HEK293T (cell line): ENCODE results near the gene AOPEP.

Experiments used
- BHLHE40 ChIP-seq: fragments of 450-650 bp; IDR thresholded peaks from 2 replicates; pipeline ENCODE4 v1.6.1; 2016; ENCODE audit warnings: mild to moderate bottlenecking, moderate library complexity, borderline replicate concordance
- FOXA1 ChIP-seq: fragments of 450-650 bp; IDR thresholded peaks from 2 replicates; pipeline ENCODE4 v1.6.1; 2016; ENCODE audit warnings: mild to moderate bottlenecking
- FOXK2 ChIP-seq: fragments of 450-650 bp; IDR thresholded peaks from 2 replicates; pipeline ENCODE4 v1.6.1; 2016; ENCODE audit warnings: mild to moderate bottlenecking
- HDGF ChIP-seq: fragments of 450-650 bp; IDR thresholded peaks from 2 replicates; pipeline ENCODE4 v1.6.1; 2017; ENCODE audit warnings: antibody characterized with exemption, borderline replicate concordance
- NFRKB ChIP-seq: fragments of 450-650 bp; IDR thresholded peaks from 2 replicates; pipeline ENCODE4 v1.6.1; 2016; ENCODE audit warnings: mild to moderate bottlenecking, moderate library complexity
- TF ChIP-seq, protein P1 (sequence below): fragments of 450-650 bp; IDR thresholded peaks from 2 replicates; pipeline ENCODE4 v1.6.1; 2016

DNA sequence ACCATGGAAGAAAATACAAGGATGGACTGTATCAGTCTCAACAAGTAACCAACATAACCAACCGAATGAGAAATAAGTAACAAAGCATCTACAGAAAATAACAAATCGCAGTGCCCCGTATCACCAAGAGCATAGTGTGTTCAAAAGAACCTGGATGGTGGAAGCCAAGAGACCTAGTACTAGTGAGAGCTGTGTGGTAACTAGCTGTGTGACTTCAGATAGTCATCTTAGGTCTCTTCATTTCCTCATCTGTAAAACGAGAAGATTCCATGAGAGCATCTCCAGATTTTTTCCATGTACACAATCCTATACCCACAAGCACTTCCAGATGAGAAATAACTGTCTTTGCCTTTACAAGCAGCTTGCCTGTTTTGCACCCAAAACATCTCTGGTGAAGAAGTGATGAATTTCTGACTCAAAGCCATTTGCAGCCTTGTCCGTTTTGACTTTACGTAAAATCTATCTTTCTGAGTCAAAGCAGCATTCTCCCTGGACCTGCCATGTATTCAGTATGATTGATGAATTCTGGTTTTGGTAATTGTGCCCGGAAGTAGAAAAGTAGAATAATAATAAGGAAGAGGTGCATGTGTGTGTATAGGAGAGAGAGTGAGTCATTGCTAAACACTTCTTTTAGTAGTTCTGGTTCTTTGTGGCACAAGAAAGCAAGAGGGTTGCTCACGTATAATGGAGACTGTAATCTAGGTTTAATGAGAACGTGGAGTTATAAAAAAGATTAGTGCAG lies 41.0 kb downstream of the AOPEP start:
- TF ChIP-seq FOXK2 = no peak
- TF ChIP-seq, protein P1, sequence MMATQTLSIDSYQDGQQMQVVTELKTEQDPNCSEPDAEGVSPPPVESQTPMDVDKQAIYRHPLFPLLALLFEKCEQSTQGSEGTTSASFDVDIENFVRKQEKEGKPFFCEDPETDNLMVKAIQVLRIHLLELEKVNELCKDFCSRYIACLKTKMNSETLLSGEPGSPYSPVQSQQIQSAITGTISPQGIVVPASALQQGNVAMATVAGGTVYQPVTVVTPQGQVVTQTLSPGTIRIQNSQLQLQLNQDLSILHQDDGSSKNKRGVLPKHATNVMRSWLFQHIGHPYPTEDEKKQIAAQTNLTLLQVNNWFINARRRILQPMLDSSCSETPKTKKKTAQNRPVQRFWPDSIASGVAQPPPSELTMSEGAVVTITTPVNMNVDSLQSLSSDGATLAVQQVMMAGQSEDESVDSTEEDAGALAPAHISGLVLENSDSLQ = no peak
- TF ChIP-seq BHLHE40 = no peak
- no peak for TF ChIP-seq NFRKB
- no peak for TF ChIP-seq HDGF
- TF ChIP-seq FOXA1 = no peak
